Measurements from ENCODE around the gene CHMP2A. TPM values are rescaled to one million over a fixed set of nuclear protein-coding genes. Genes with fewer than 3 reads are reported as not detected.
A peak's percentile ranks its signal among the peaks of the same experiment; 100 is the strongest.

CHMP2A gene
- total RNA-seq, 3 donors from 2014 or later: 74.6 to 157 (median 92.8) TPM

DNA sequence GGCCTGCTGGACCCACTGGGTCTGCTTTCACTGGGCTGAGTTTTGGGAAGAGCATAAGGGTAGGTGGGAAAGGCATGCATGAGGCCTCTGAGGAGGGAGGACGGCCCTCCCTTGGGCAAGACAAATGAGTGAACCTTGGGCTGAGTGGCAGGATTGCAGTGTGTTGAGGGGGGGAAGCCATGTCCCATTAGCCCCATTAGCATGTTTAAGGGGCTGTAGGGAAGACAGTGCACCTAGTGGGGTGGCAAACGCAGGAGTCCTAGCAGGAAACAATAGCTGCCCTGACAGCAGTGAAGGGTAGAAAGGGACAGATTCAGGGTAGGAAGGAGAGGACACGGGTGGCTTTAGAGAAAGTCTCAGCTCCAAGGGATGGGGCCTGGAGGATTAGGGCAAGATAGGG lies 32.2 kb downstream of the CHMP2A start:
- Histone ChIP-seq H3K27ac (no peak overlapping the region), H3K9me3 (no peaks in the 10 kb centered on the region), H3K27me3 (no peaks in the 10 kb centered on the region), H3K36me3 (no peaks in the 10 kb centered on the region), H3K4me3 (no peak overlapping the region), H3K4me1 (peaks cover 7 to 13% of the 10 kb centered on the region in 2 donors)
- intact Hi-C loops (cut with DNase I; ENCODE audit: low total_unique reads): no loop called here
- no peak for DNase-seq (ENCODE audit: low spot score in 2 of 2)
- TF ChIP-seq POLR2A (IDR thresholded peaks at IDR 0.05) (no peak), POLR2AphosphoS5 (IDR thresholded peaks at IDR 0.05) (no peak), CTCF (IDR thresholded peaks at IDR 0.05) (no peak)

DNA sequence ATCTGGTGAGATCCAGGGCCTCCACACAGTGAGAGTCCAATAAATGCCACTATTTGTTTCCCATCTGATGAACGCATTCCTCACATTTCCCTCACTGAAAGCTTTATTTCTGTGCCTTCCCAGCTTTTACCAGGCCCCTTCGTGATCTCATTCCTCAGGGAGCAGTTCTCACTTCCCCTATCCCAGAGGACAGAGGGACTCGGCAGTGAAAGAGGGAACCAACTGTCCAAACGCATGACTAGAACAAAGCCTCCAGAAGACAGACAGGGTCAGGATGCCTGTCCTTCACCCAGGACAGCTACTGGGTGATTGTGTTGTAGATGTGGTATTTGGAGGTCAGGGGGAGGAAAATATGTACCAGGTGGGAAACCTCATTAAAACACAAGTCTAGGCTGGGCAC lies 33.3 kb downstream of the CHMP2A start:
- TF ChIP-seq POLR2AphosphoS5 (IDR thresholded peaks at IDR 0.05) (no peak), CTCF (IDR thresholded peaks at IDR 0.05) (no peak), POLR2A (IDR thresholded peaks at IDR 0.05) (no peak)
- Histone ChIP-seq H3K4me3 (no peak overlapping the region), H3K27ac (no peak overlapping the region), H3K36me3 (no peaks in the 10 kb centered on the region), H3K9me3 (no peaks in the 10 kb centered on the region), H3K27me3 (no peaks in the 10 kb centered on the region), H3K4me1 (peaks cover 9 to 16% of the 10 kb centered on the region in 2 donors)
- intact Hi-C loops (cut with DNase I; ENCODE audit: low total_unique reads): no loop called here
- DNase-seq (ENCODE audit: low spot score in 2 of 2): no peak

DNA sequence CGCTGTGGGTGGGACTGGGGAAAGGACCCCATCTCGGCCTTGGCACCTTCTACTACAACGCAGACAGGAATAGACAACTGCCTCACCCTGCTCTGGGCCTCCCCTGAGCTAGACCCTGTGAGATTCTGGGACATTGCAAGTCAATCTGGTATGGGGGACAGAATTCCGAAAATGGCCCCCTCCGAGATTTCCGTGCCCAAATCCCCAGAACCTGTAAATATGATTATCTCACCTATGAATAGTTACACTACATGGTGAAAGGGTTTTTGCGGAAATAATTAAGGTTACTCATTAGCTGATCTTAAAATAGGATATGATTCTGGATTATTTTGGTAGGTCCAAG lies 34.7 kb downstream of the CHMP2A start:
- Histone ChIP-seq H3K4me3 (peak overlapping the region; percentile 82 to 93 (median 84)), H3K4me1 (peaks cover 9 to 16% of the 10 kb centered on the region in 2 donors), H3K36me3 (no peaks in the 10 kb centered on the region), H3K9me3 (no peaks in the 10 kb centered on the region), H3K27me3 (no peaks in the 10 kb centered on the region), H3K27ac (peak overlapping the region; percentile 93 to 95)
- intact Hi-C loops (cut with DNase I; ENCODE audit: low total_unique reads): loop anchor here (1.0 kb wide), 1 partner anchor 41 kb away; no protein-coding TSS in a partner anchor
- DNase-seq (ENCODE audit: low spot score in 2 of 2): no peak
- TF ChIP-seq POLR2A (IDR thresholded peaks at IDR 0.05) (no peak), CTCF (IDR thresholded peaks at IDR 0.05) (peak in 1 of 3 donors; percentile 6), POLR2AphosphoS5 (IDR thresholded peaks at IDR 0.05) (no peak)

- H3K4me1 ChIP-seq: peaks cover 9 to 17% of the 10 kb centered on the region in 2 donors
- H3K36me3 ChIP-seq: no peaks in the 10 kb centered on the region
- DNase-seq (ENCODE audit: low spot score in 2 of 2): peak; percentile 90 to 92
Measured at GRCh38 chr19:58519355-58520256, 35.3 kb downstream of the CHMP2A start, which contains the start of gene ZBTB45. Gene ZBTB45 (minus strand): TSS chr19:58519810. CDS start chr19:58517673, 2,137 bp downstream.

More at GRCh38 chr19:58519355-58520256, 35.3 kb downstream of the CHMP2A start, which contains the start of gene ZBTB45:
- TF ChIP-seq POLR2A (IDR thresholded peaks at IDR 0.05): no peak
- peak; percentile 77 to 87 (median 78) for TF ChIP-seq CTCF (IDR thresholded peaks at IDR 0.05)
- TF ChIP-seq POLR2AphosphoS5 (IDR thresholded peaks at IDR 0.05): peak; percentile 92 to 94 (median 93)
- intact Hi-C loops (cut with DNase I; ENCODE audit: low total_unique reads): loop anchor here (1.0 kb wide), 1 partner anchor 40 kb away; no protein-coding TSS in a partner anchor
- no peaks in the 10 kb centered on the region for H3K27me3 ChIP-seq
- H3K9me3 ChIP-seq: no peaks in the 10 kb centered on the region
- peak within 1 kb of the TSS; percentile 82 to 93 (median 84) for H3K4me3 ChIP-seq
- H3K27ac ChIP-seq: peak within 1 kb of the TSS; percentile 93 to 95

Data from breast epithelium (tissue), 4 donors.